Stomach (tissue), 9 donors: Measurements from ENCODE around the gene FAM227B. TPM values are rescaled to one million over a fixed set of nuclear protein-coding genes. Genes with fewer than 3 reads are reported as not detected.
"Not testable (repeated sequence)": the region's sequence is repeated elsewhere in the genome, so short reads cannot be mapped to it uniquely, and the experiment has no call there.

Experiments
- DNase-seq, 2 donors: peaks; one replicate each; pipeline versions ENCODE4 v3.0.0 to v3.0.0-alpha.2; 2013 to 2019
- H3K27ac ChIP-seq, 5 donors: fragments of 200-600 bp in 4 of 5; sonication (generic) in 4 of 5; one replicate each; pipeline ENCODE4 v1.5.1; 2013 to 2019; ENCODE audit warnings: mild to moderate bottlenecking in 1 of 5, moderate library complexity in 1 of 5
- H3K27me3 ChIP-seq, 3 donors: fragments of 200-600 bp; sonication (generic); one replicate each; pipeline ENCODE4 v1.5.1; 2017 to 2019; ENCODE audit warnings: mixed run types in 1 of 3
- H3K36me3 ChIP-seq, 4 donors: fragments of 200-600 bp; sonication (generic); 1 replicate in 3 of 4; 2 replicates in 1 of 4; pipeline ENCODE4 v1.5.1; 2016 to 2019
- H3K4me1 ChIP-seq, 4 donors: fragments of 200-600 bp; sonication (generic); one replicate each; pipeline ENCODE4 v1.5.1; 2016 to 2019
- H3K4me3 ChIP-seq, 4 donors: fragments of 200-600 bp; sonication (generic) in 3 of 4; one replicate each; pipeline ENCODE4 v1.5.1; 2016 to 2019; ENCODE audit warnings: mild to moderate bottlenecking in 1 of 4
- H3K9me3 ChIP-seq, 4 donors: fragments of 200-600 bp; sonication (generic); one replicate each; pipeline ENCODE4 v1.5.1; 2016 to 2019
- EP300 ChIP-seq: sonication (generic); formaldehyde crosslinking; IDR thresholded peaks from one replicate; pipeline ENCODE4 v1.6.1; 2017; ENCODE audit warnings: antibody characterized with exemption
- POLR2A ChIP-seq, 4 donors: fragments of 450-650 bp; IDR thresholded peaks; one replicate each; pipeline ENCODE4 v1.6.1; 2016; ENCODE audit warnings: antibody characterized with exemption in 4 of 4, control low read depth in 2 of 4, mild to moderate bottlenecking in 1 of 4, moderate library complexity in 1 of 4
- POLR2AphosphoS5 ChIP-seq, 3 donors: sonication (generic); formaldehyde crosslinking; IDR thresholded peaks; one replicate each; pipeline ENCODE4 v1.6.1; 2016; ENCODE audit warnings: antibody characterized with exemption in 3 of 3
- WGBS, 5 donors: extraction: QIAGEN DNeasy Blood & Tissue Kit in 3 of 5; methylation state at CpG; one replicate each; pipeline versions ENCODE4 v1.1.5 to v1.1.7; 2013 to 2018; 5-methylcytosine and 5-hydroxymethylcytosine counted together
- intact Hi-C: fragments of 100-400 bp; cut with DNase I; formaldehyde crosslinking; loops from one replicate; pipeline ENCODE4 v1.15.1; 2023; ENCODE audit warnings: low total_unique reads
- polyA plus RNA-seq, 3 donors: library from polyadenylated mRNA; stranded (reverse); fragments of 200-250 nt; gene quantifications; one replicate each; pipeline ENCODE4 v1.2.3, GENCODE V29; 2013
- total RNA-seq, 5 donors: library from RNA; depleted of rRNA; stranded (reverse); fragments of >200 nt; gene quantifications; one replicate each; pipeline versions ENCODE4 v1.1.0 to v1.2.3, GENCODE V29; 2014 to 2016
- TF ChIP-seq, protein P1 (sequence below), 7 experiments: fragments of 450-650 bp in 4 of 7; fragments of 200-600 bp in 3 of 7; sonication (generic) in 3 of 7; IDR thresholded peaks; one replicate each; pipeline ENCODE4 v1.5.1; 2016 to 2019; ENCODE audit warnings: antibody characterized with exemption in 7 of 7, control low read depth in 2 of 7, mild to moderate bottlenecking in 1 of 7
- donor health status: healthy with polysubstance abuse.
- donor health status: Bipolar disorder and iron deficiency.
- donor health status: healthy.

FAM227B gene
- total and polyA plus RNA-seq, 8 donors: 1.3 to 7.1 (median 2.9) TPM; not detected in 1

GRCh38 chr15:49538520-49538919 is 82.1 kb downstream of the FAM227B start:
- no peak overlapping the region for H3K4me3 ChIP-seq
- peaks cover 4 to 33% (median 20%) of the 10 kb centered on the region in 4 donors for H3K9me3 ChIP-seq
- TF ChIP-seq POLR2AphosphoS5 (IDR thresholded peaks at IDR 0.05) (no peak), POLR2A (IDR thresholded peaks at IDR 0.05) (no peak), EP300 (no peak)
- TF ChIP-seq, protein P1, sequence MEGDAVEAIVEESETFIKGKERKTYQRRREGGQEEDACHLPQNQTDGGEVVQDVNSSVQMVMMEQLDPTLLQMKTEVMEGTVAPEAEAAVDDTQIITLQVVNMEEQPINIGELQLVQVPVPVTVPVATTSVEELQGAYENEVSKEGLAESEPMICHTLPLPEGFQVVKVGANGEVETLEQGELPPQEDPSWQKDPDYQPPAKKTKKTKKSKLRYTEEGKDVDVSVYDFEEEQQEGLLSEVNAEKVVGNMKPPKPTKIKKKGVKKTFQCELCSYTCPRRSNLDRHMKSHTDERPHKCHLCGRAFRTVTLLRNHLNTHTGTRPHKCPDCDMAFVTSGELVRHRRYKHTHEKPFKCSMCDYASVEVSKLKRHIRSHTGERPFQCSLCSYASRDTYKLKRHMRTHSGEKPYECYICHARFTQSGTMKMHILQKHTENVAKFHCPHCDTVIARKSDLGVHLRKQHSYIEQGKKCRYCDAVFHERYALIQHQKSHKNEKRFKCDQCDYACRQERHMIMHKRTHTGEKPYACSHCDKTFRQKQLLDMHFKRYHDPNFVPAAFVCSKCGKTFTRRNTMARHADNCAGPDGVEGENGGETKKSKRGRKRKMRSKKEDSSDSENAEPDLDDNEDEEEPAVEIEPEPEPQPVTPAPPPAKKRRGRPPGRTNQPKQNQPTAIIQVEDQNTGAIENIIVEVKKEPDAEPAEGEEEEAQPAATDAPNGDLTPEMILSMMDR (IDR thresholded peaks at IDR 0.05): no peak
- H3K27ac ChIP-seq: no peak overlapping the region
- H3K27me3 ChIP-seq: no peaks in the 10 kb centered on the region
- H3K4me1 ChIP-seq: no peaks in the 10 kb centered on the region
- DNase-seq: no peak
- H3K36me3 ChIP-seq: no peaks in the 10 kb centered on the region
- intact Hi-C loops: no loop called here

GRCh38 chr15:49530092-49530491 is 90.5 kb downstream of the FAM227B start:
- H3K4me1 ChIP-seq: no peaks in the 10 kb centered on the region
- H3K27ac ChIP-seq: no peak overlapping the region
- H3K4me3 ChIP-seq: no peak overlapping the region
- H3K36me3 ChIP-seq: no peaks in the 10 kb centered on the region
- no peak for DNase-seq
- intact Hi-C loops: no loop called here
- TF ChIP-seq EP300: no peak
- TF ChIP-seq POLR2A (IDR thresholded peaks at IDR 0.05): no peak
- TF ChIP-seq POLR2AphosphoS5 (IDR thresholded peaks at IDR 0.05): no peak
- TF ChIP-seq, protein P1 (IDR thresholded peaks at IDR 0.05): no peak
- peaks cover 0 to 20% (median 5%) of the 10 kb centered on the region in 4 donors for H3K9me3 ChIP-seq
- WGBS, 5 donors: 63 to 83% (median 77%) methylated on average over 1 of the region's 1 CpG
- no peaks in the 10 kb centered on the region for H3K27me3 ChIP-seq

DNA sequence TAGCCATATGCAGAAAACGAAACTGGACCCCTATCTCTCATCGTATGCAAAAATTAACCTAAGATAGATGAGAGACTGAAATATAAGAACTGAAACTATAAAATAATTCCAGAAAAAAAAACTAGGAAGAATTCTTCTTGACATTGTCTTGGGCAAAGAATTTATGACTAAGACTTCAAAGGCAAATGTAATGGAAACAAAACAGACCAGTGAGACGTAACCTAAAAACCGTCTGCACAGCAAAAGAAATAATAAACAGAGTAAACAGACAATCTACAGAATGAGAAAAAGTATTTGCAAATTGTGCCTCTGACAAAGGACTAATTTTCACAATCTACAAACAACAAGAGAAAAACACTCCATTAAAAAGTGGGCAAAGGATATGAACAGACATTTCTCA is 92.3 kb downstream of the FAM227B start:
- H3K4me1 ChIP-seq: no peaks in the 10 kb centered on the region
- intact Hi-C loops: no loop called here
- H3K36me3 ChIP-seq: no peaks in the 10 kb centered on the region
- H3K27ac ChIP-seq: no peak overlapping the region
- peaks cover 0 to 14% (median 7%) of the 10 kb centered on the region in 4 donors for H3K9me3 ChIP-seq
- H3K4me3 ChIP-seq: no peak overlapping the region
- no peaks in the 10 kb centered on the region for H3K27me3 ChIP-seq
- no peak for DNase-seq
- WGBS, 5 donors: 60 to 76% (median 65%) methylated on average over 4 of the region's 4 CpGs
- TF ChIP-seq POLR2A (IDR thresholded peaks at IDR 0.05) (no peak), EP300 (no peak), POLR2AphosphoS5 (IDR thresholded peaks at IDR 0.05) (no peak)
- TF ChIP-seq, protein P1 (IDR thresholded peaks at IDR 0.05): no peak

DNA sequence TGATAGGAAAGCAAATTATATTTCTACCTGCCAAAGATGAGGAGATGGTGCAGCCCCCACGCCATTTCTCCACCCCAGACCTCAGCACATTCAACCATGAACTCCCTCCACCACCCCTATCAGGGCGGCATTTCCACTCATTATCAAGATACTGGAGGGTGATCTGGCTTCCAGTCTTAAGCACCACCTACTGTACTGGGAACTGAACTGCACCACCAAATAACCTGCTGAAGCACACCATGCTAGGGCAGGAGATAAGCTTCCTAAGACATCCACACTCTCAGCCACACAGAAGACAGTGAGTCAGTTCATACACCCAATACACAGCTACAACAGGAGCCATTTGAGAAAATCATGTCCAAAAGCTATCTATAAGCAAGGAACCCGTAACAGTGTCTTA is 98.8 kb downstream of the FAM227B start:
- Histone ChIP-seq H3K4me3 (no peak overlapping the region), H3K36me3 (no peaks in the 10 kb centered on the region), H3K9me3 (peaks cover 0 to 50% (median 15%) of the 10 kb centered on the region in 4 donors), H3K27ac (no peak overlapping the region), H3K27me3 (no peaks in the 10 kb centered on the region), H3K4me1 (no peaks in the 10 kb centered on the region)
- intact Hi-C loops: no loop called here
- TF ChIP-seq POLR2AphosphoS5 (IDR thresholded peaks at IDR 0.05): no peak
- TF ChIP-seq, protein P1 (IDR thresholded peaks at IDR 0.05): no peak
- no peak for TF ChIP-seq POLR2A (IDR thresholded peaks at IDR 0.05)
- no peak for TF ChIP-seq EP300
- 52 to 80% (median 63%) methylated on average over 3 of the region's 3 CpGs for WGBS, 5 donors
- DNase-seq: peak in 1 of 2 donors; percentile 5

- intact Hi-C loops, H3K36me3 ChIP-seq, H3K4me1 ChIP-seq, DNase-seq, H3K27me3 ChIP-seq, H3K27ac ChIP-seq, H3K4me3 ChIP-seq: not testable (repeated sequence)
- H3K9me3 ChIP-seq: peaks cover 0 to 10% (median 0%) of the 10 kb centered on the region in 4 donors
- 82 to 92% (median 91%) methylated on average over 4 of the region's 4 CpGs for WGBS, 5 donors
These were observed 107.9 kb downstream of the FAM227B start for GRCh38 chr15:49512739-49513138.
